Suprapubic skin (tissue), 4 donors: Measurements from ENCODE around the gene CNTNAP1.

Source experiments
- CTCF ChIP-seq, 2 donors: fragments of 200-600 bp in 1 of 2; fragments of 450-650 bp in 1 of 2; sonication (generic) in 1 of 2; IDR thresholded peaks; one replicate each; pipeline ENCODE4 v1.5.1; 2016 to 2019; ENCODE audit warnings: antibody characterized with exemption in 2 of 2, mild to moderate bottlenecking in 1 of 2, moderate library complexity in 1 of 2
- EP300 ChIP-seq: sonication (generic); formaldehyde crosslinking; IDR thresholded peaks from one replicate; pipeline ENCODE4 v1.6.1; 2017; ENCODE audit warnings: antibody characterized with exemption
- POLR2A ChIP-seq, 2 donors: fragments of 450-650 bp; IDR thresholded peaks; one replicate each; pipeline ENCODE4 v1.6.1; 2017; ENCODE audit warnings: antibody characterized with exemption in 2 of 2, mild to moderate bottlenecking in 2 of 2, moderate library complexity in 2 of 2
- POLR2AphosphoS5 ChIP-seq, 3 donors: sonication (generic); formaldehyde crosslinking; IDR thresholded peaks; one replicate each; pipeline ENCODE4 v1.6.1; 2017; ENCODE audit warnings: antibody characterized with exemption in 3 of 3

GRCh38 chr17:42708588-42708987 lies 26.3 kb downstream of the CNTNAP1 start:
- TF ChIP-seq POLR2AphosphoS5 (IDR thresholded peaks at IDR 0.05) (no peak), CTCF (IDR thresholded peaks at IDR 0.05) (no peak), EP300 (no peak), POLR2A (IDR thresholded peaks at IDR 0.05) (no peak)
